NCI-H748 treated with DMSO at 0.1 percent for 48 hours (cell line): ENCODE measurements around the gene CNRIP1.

Experiments used
- DNase-seq: peaks from one replicate; lab custom pipeline; 2025; lab: John Stamatoyannopoulos, UW

Gene CNRIP1

GRCh38 chr2:68292108-68292710 is 27.5 kb downstream of the CNRIP1 start:
- DNase-seq, result no peak

DNA sequence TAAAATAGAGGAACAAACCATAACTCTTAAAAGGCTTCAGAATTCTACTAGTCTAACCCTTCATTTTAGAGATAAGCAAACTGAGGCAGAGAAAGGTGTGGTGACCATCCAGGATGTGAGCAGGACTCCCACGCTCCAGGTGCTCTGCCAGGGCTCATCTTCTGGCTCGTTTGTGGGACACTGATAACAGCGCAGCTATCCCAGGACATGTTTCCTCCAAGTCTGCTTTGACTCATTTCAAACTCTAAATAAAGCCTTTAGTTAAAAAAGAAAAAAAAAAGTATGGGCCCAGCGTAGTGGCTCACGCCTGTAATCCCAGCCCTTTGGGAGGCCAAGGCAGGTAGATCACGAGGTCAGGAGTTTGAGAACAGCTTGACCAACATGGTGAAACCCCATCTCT is 28.4 kb downstream of the CNRIP1 start:
- no peak for DNase-seq

GRCh38 chr2:68290901-68291300 is 28.8 kb downstream of the CNRIP1 start:
- no peak for DNase-seq

GRCh38 chr2:68287580-68288441 is 31.9 kb downstream of the CNRIP1 start:
- DNase-seq, result no peak

DNA sequence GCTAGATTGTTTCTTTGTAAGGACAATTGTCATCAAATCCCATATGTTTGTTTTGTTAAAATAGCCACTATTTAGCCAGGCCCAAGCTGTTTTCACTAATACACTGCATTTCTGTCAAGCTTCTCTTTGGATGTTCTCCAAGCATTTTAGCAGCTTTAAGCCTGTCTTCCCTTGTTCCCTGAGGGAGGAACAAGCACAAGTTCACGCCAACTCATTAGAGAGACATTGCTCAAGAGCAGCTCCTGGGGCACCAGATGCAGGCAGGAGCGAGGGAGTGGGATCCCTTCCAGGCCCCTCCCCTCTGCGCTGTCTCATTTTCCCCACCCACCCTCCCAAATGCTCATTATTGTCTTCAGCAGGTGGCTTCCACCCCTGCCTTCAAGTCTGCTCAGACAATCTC is 34.9 kb downstream of the CNRIP1 start:
- DNase-seq, result no peak

- DNase-seq, result no peak
Measured at GRCh38 chr2:68283419-68283812, 36.3 kb downstream of the CNRIP1 start.

GRCh38 chr2:68282811-68283418 is 36.8 kb downstream of the CNRIP1 start:
- DNase-seq, result peak; percentile 6

- no peak for DNase-seq
Measured at GRCh38 chr2:68280796-68281195, 39.0 kb downstream of the CNRIP1 start.

DNA sequence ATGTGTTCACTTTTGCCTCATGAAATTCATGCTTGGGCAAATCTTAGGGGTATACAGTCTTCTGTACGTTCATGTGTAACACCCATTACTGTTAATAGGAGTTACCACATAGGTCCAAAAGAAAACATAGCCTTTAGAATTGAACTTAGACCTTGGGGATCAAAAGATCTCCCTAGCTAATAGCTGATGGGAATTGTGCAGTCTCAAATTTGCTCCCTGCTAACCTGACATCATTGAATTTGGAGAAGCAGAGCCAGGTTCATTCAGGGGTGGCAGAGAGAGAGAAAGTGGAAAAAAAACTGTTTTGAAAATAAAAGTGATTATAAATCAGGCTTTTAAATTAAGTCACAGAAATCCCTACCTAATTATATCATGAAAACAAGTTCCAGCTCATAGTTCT is 39.4 kb downstream of the CNRIP1 start:
- no peak for DNase-seq

DNA sequence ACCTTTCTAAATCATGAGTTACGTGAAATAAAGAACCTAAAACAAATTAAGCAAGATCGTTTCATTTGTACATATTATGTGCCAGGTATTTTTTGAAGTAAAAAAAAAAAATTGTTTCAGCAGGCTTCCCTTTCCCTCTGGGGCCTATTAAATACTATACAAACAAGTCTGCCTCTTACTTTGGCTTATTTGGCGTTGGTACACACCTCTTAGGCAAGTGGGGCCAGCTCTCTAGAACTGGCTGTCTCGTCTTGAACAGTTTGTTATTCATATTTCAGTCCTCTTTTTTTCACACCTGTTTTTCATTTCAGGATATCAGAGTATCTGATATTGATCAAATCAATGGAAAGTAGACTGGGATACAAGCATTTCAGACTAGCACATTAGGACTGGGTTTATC is 40.1 kb downstream of the CNRIP1 start:
- DNase-seq, result no peak

- no peak for DNase-seq
Measured at GRCh38 chr2:68278169-68278568, 41.6 kb downstream of the CNRIP1 start.

GRCh38 chr2:68274022-68274421 is 45.7 kb downstream of the CNRIP1 start:
- no peak for DNase-seq

DNA sequence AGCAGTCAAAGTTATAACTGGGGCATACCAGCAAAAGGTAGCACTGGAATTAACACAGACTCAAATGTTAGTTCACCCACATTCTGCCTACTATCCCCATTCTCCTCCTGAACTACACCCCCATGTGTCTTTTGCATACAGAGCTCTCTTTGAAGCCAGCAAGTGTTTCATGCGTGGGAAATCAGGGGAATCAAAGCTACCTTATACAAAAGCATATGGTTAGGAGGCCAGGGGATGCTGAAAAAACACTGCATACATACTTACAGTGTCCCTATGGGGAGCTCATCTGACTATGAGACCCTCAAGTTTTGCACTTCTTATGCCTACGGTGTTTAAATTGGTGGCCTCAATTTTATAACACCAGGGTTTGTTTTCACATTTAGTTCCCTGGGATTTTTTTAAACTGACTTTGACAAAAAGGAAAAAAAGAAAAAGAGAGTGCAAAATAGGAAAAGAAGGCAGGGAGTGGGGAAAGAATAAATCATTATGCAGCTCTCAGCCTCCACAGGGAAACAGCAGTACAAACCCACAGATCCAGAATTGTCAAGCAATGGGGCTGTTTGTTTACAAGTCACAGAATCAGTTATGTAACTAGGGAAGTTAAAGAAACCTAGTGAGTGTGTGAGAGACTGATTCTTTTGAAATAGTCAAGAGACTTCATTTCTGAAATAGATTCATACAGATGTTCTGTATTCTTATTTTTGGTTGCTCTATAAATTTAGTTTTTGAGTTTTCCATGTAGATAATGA is 47.3 kb downstream of the CNRIP1 start:
- no peak for DNase-seq

- DNase-seq, result no peak
Measured at GRCh38 chr2:68266655-68267054, 53.1 kb downstream of the CNRIP1 start.

GRCh38 chr2:68263632-68264031 is 56.1 kb downstream of the CNRIP1 start:
- peak; percentile 52 for DNase-seq

DNA sequence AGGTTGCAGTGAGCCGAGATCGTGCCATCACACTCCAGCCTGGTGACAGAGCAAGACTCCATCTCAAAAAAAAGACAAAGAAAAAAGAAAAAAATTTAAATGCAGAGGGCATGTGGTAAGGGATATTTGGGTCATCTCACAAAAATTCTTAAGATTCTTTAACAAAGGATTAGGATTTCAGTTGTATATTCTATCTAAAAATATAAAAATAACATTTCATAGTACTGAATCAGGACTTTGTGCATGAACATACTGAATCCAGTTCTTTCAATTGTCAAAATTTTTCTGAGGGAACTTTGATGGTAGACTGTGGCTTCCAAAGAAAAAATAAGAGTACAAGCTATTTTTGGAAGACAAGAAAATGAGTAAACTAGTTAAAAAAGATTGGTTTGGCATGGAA is 60.9 kb downstream of the CNRIP1 start:
- no peak for DNase-seq

- no peak for DNase-seq
Measured at GRCh38 chr2:68256093-68256450, 63.7 kb downstream of the CNRIP1 start.

DNA sequence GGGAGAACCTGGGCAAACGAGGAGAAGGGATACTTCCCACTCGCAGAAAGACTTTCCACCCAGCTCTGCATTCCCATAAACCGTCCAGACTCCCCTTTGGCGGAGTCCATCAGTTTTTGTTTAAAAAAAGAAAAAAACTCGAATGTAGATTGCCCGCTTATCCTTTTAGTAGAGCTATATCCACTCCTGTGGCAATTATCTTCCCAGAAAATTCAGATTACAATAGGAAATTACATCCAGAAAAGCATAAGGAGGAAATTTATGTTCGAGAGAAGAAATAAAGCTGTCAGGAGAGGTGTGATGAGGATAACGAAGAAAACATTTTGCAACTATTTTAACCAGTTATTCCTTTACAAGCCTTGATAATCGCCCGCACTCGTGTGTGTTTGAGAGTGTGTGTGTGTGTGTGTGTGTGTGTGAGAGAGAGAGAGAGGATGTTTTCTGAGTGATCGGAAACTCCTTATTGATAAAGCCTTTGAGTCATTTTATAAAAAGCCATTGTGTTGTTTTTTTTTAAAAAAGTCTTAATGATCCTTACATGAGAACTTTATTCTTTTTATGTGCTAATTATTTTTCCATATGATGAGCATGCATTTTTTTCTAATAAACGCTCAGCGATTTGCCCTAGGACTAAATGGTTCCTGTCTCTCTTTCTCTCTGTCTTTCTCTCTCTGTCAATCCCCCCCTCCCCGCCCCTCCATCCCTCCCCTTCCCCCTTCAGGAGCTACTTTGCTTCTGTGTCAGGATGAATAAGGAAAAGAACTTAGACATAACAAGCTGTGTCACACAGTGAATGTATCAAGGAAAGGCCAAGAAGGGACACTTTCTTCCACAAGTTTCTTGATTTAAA is 66.3 kb downstream of the CNRIP1 start:
- DNase-seq, result no peak

DNA sequence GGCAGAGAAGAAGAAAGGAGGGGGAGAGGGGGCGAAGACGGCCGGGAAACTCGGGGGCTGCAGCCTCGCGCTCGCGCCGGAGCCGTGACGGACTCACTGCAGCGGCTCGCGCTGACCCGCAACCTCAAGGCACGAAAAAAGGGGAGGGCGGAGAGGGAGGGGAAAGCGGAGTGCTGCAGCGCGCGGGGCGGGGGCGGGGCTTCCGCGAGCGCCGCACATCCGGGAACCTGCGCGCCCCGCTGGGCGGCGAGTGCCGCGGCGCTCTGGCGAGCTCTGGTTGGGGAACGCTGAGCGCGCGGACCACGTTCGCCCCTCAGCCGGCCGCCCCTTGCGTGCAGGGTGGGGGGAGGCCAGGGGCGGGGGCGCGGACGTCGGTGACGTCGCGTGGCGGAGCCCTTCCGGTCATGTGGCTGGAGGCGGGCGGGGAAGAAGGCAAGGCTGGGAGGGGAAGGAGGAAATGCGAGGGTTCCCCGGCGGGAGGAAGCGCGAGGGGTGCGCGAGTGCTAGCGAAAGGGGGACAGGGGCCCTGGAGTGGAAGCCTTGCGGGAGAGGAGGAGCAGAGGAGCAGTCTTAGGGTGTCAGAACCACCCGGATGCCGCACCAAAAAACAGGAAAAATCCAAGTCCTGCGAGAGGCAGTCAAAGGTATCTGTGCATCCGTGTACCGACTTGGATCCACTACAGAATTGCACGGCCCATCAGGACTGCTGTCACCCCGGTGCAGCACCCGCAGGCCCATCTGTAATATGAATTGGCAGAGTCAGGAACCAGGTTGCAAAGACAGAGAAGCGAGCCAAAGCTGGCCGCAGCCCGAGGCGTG is 67.1 kb downstream of the CNRIP1 start, which contains the start of gene PPP3R1:
Gene PPP3R1 (minus strand): TSS at position 133 of the 819 bp plus-strand sequence. CDS start 405 bp downstream, outside the sequence.
- DNase-seq, result peak; percentile 62

- no peak for DNase-seq
Measured at GRCh38 chr2:68251855-68252399, 67.8 kb downstream of the CNRIP1 start.
